Measurements from ENCODE around the gene TBC1D9.

TBC1D9 gene

GRCh38 chr4:140615451-140615850 lies 140.7 kb downstream of the TBC1D9 start:
- peak overlapping the region; percentile 71 for H2AFZ ChIP-seq (ENCODE audit: low read length)

GRCh38 chr4:140612357-140612756 lies 143.8 kb downstream of the TBC1D9 start:
- Histone ChIP-seq H3F3A (ENCODE audit: low read depth) (no peaks in the 10 kb centered on the region), H3K27me3 (ENCODE audit: insufficient read depth, low read length, poor library complexity, severe bottlenecking) (no peaks in the 10 kb centered on the region), H3K9ac (ENCODE audit: low read depth, low read length, poor library complexity, severe bottlenecking) (no peak overlapping the region), H4K20me1 (ENCODE audit: insufficient read depth, low read length, poor library complexity, severe bottlenecking) (no peaks in the 10 kb centered on the region), H3K36me3 (ENCODE audit: insufficient read depth, low read length) (no peaks in the 10 kb centered on the region), H3K4me1 (ENCODE audit: insufficient read depth, low read length, poor library complexity, severe bottlenecking) (no peaks in the 10 kb centered on the region), H3K9me2 (replicated peaks; ENCODE audit: low read depth, low read length) (no peaks in the 10 kb centered on the region), H3K4me3 (ENCODE audit: low read length, poor library complexity, severe bottlenecking) (no peak overlapping the region), H3K4me2 (ENCODE audit: low read depth, low read length, poor library complexity, severe bottlenecking) (no peak overlapping the region), H3K79me2 (ENCODE audit: insufficient read depth, low read length) (no peaks in the 10 kb centered on the region), H3K9me3 (ENCODE audit: insufficient read depth, low read depth, low read length) (no peaks in the 10 kb centered on the region), H2AFZ (ENCODE audit: low read length) (peak overlapping the region; percentile 82)
- no peak for TF ChIP-seq EZH2phosphoT487 (IDR thresholded peaks at IDR 0.05; ENCODE audit: borderline replicate concordance)
- no peak for TF ChIP-seq CTCF (conservative IDR thresholded peaks at IDR 0.05; ENCODE audit: low read length)

More at GRCh38 chr4:140615451-140615850, 140.7 kb downstream of the TBC1D9 start:
- H4K20me1 ChIP-seq (ENCODE audit: insufficient read depth, low read length, poor library complexity, severe bottlenecking), result no peaks in the 10 kb centered on the region
- TF ChIP-seq EZH2phosphoT487 (IDR thresholded peaks at IDR 0.05; ENCODE audit: borderline replicate concordance) (no peak), CTCF (conservative IDR thresholded peaks at IDR 0.05; ENCODE audit: low read length) (no peak)
- no peak overlapping the region for H3K9ac ChIP-seq (ENCODE audit: low read depth, low read length, poor library complexity, severe bottlenecking)
- peaks cover 4% of the 10 kb centered on the region for H3K4me1 ChIP-seq (ENCODE audit: insufficient read depth, low read length, poor library complexity, severe bottlenecking)
- H3K36me3 ChIP-seq (ENCODE audit: insufficient read depth, low read length), result no peaks in the 10 kb centered on the region
- H3K9me2 ChIP-seq (replicated peaks; ENCODE audit: low read depth, low read length), result no peaks in the 10 kb centered on the region
- H3F3A ChIP-seq (ENCODE audit: low read depth), result no peaks in the 10 kb centered on the region
- H3K9me3 ChIP-seq (ENCODE audit: insufficient read depth, low read depth, low read length), result no peaks in the 10 kb centered on the region
- no peak overlapping the region for H3K4me3 ChIP-seq (ENCODE audit: low read length, poor library complexity, severe bottlenecking)
- no peaks in the 10 kb centered on the region for H3K79me2 ChIP-seq (ENCODE audit: insufficient read depth, low read length)
- no peaks in the 10 kb centered on the region for H3K27me3 ChIP-seq (ENCODE audit: insufficient read depth, low read length, poor library complexity, severe bottlenecking)
- H3K4me2 ChIP-seq (ENCODE audit: low read depth, low read length, poor library complexity, severe bottlenecking), result no peak overlapping the region

- H2AFZ ChIP-seq (ENCODE audit: low read length), result peak overlapping the region; percentile 82
- TF ChIP-seq EZH2phosphoT487 (IDR thresholded peaks at IDR 0.05; ENCODE audit: borderline replicate concordance) (no peak), CTCF (conservative IDR thresholded peaks at IDR 0.05; ENCODE audit: low read length) (no peak)
Measured at GRCh38 chr4:140611854-140612253, 144.3 kb downstream of the TBC1D9 start.

More at GRCh38 chr4:140611854-140612253, 144.3 kb downstream of the TBC1D9 start:
- no peaks in the 10 kb centered on the region for H3K4me1 ChIP-seq (ENCODE audit: insufficient read depth, low read length, poor library complexity, severe bottlenecking)
- no peaks in the 10 kb centered on the region for H3K9me2 ChIP-seq (replicated peaks; ENCODE audit: low read depth, low read length)
- no peaks in the 10 kb centered on the region for H4K20me1 ChIP-seq (ENCODE audit: insufficient read depth, low read length, poor library complexity, severe bottlenecking)
- no peak overlapping the region for H3K4me2 ChIP-seq (ENCODE audit: low read depth, low read length, poor library complexity, severe bottlenecking)
- no peaks in the 10 kb centered on the region for H3K27me3 ChIP-seq (ENCODE audit: insufficient read depth, low read length, poor library complexity, severe bottlenecking)
- no peaks in the 10 kb centered on the region for H3F3A ChIP-seq (ENCODE audit: low read depth)
- no peaks in the 10 kb centered on the region for H3K36me3 ChIP-seq (ENCODE audit: insufficient read depth, low read length)
- no peak overlapping the region for H3K9ac ChIP-seq (ENCODE audit: low read depth, low read length, poor library complexity, severe bottlenecking)
- H3K4me3 ChIP-seq (ENCODE audit: low read length, poor library complexity, severe bottlenecking), result no peak overlapping the region
- no peaks in the 10 kb centered on the region for H3K9me3 ChIP-seq (ENCODE audit: insufficient read depth, low read depth, low read length)
- H3K79me2 ChIP-seq (ENCODE audit: insufficient read depth, low read length), result no peaks in the 10 kb centered on the region

Measured in Loucy (cell line).